ENCODE results near the gene PDE4B. TPM values are rescaled to one million over a fixed set of nuclear protein-coding genes. Genes with fewer than 3 reads are reported as not detected.

The PDE4B gene
- total and polyA plus RNA-seq, 2 of the 13 experiments (the other 11 are each of a cell fraction or from before 2014, with no cell fraction given), result not detected

DNA sequence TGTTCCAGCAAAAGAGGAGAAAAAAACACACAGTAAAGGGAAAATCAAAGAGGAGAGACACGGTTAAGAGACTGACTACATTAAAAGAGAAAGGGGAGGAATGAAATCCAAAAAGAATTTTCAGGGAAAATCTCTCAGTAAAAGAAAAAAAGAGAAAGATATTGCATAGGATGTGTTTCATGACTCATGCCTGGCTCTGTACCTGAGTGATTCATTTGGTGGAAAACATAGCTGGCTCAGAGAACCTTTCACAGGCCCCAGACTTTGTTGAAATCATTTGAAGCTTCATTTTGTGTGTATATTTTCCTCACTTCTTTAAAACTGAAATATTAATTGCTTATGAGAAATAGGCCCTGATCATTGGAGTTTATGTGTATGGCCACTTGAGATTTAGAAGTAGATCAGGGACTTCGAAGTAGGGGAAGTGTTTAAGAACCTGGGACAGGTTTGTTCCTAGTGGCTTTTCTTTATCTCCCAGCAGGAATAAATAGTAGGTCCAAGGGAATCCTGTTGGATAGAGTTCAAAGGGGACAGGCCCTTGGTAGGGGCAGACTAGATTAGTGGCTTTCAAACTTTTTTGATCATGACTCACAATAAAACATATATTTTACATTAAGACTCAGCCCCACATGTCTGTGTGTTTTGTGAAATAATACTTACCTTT lies 502.1 kb downstream of the PDE4B start:
- no peak overlapping the region for H2AFZ ChIP-seq (ENCODE audit: low read length)
- no peak overlapping the region for H3K9ac ChIP-seq (ENCODE audit: insufficient read depth, low read depth, low read length)
- no peak overlapping the region for H3K4me3 ChIP-seq (replicated peaks in 1 of 3; ENCODE audit: insufficient read depth in 1 of 3, low read depth in 2 of 3, low read length in 3 of 3)
- H3K9me3 ChIP-seq (ENCODE audit: low read length), result no peaks in the 10 kb centered on the region
- H3K4me2 ChIP-seq (ENCODE audit: low read depth, low read length), result no peak overlapping the region
- no peaks in the 10 kb centered on the region for H3K27me3 ChIP-seq (ENCODE audit: control insufficient read depth in 1 of 2, insufficient read depth in 2 of 2, low read length in 2 of 2)
- no peaks in the 10 kb centered on the region for H3K79me2 ChIP-seq (ENCODE audit: insufficient read depth, low read length)
- in situ Hi-C loops (cut with HindIII; ENCODE audit: extremely low pct_ligation_motif_present, low pct_unique_long_range_greater_than_20kb) (no loop called here), intact Hi-C loops (cut with micrococcal nuclease; ENCODE audit: unreplicated experiment) (no loop called here)
- CTCF ChIA-PET (ENCODE audit: low intra/inter-chr PET ratio, low total read pairs), result no interaction called here
- no peaks in the 10 kb centered on the region for H3K4me1 ChIP-seq (ENCODE audit: insufficient read depth, low read length)
- DNase-seq (ENCODE audit: low spot score) (no peak), ATAC-seq (no peak), FAIRE-seq (no peak)
- no peaks in the 10 kb centered on the region for H4K20me1 ChIP-seq (ENCODE audit: insufficient read depth, low read length)
- no TSS peak for BruUV-seq (replicated peaks)
- POLR2A ChIA-PET, result no interaction called here
- 8% methylated on average over 2 of the region's 2 CpGs for WGBS (ENCODE audit: low lambda C conversion rate)
- H3K27ac ChIP-seq (ENCODE audit: extremely low read length, insufficient read depth, low read length), result no peak overlapping the region
- H3K36me3 ChIP-seq (replicated peaks in 1 of 2; ENCODE audit: control insufficient read depth in 1 of 2, insufficient read depth in 2 of 2, low read length in 2 of 2), result no peaks in the 10 kb centered on the region
- no peak for TF ChIP-seq TP53 (CRISPR knock-in tag; conservative IDR thresholded peaks at IDR 0.05)
- TF ChIP-seq, protein P1, sequence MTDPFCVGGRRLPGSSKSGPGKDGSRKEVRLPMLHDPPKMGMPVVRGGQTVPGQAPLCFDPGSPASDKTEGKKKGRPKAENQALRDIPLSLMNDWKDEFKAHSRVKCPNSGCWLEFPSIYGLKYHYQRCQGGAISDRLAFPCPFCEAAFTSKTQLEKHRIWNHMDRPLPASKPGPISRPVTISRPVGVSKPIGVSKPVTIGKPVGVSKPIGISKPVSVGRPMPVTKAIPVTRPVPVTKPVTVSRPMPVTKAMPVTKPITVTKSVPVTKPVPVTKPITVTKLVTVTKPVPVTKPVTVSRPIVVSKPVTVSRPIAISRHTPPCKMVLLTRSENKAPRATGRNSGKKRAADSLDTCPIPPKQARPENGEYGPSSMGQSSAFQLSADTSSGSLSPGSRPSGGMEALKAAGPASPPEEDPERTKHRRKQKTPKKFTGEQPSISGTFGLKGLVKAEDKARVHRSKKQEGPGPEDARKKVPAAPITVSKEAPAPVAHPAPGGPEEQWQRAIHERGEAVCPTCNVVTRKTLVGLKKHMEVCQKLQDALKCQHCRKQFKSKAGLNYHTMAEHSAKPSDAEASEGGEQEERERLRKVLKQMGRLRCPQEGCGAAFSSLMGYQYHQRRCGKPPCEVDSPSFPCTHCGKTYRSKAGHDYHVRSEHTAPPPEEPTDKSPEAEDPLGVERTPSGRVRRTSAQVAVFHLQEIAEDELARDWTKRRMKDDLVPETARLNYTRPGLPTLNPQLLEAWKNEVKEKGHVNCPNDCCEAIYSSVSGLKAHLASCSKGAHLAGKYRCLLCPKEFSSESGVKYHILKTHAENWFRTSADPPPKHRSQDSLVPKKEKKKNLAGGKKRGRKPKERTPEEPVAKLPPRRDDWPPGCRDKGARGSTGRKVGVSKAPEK (CRISPR knock-in tag; IDR thresholded peaks at IDR 0.05; ENCODE audit: borderline replicate concordance), result no peak
- no peak for TF ChIP-seq CEBPB (IDR thresholded peaks at IDR 0.05; ENCODE audit: borderline replicate concordance, low read depth, low read length)
- no peak for TF ChIP-seq ZNF749 (CRISPR knock-in tag; IDR thresholded peaks at IDR 0.05; ENCODE audit: borderline replicate concordance)
- TF ChIP-seq, protein P2, sequence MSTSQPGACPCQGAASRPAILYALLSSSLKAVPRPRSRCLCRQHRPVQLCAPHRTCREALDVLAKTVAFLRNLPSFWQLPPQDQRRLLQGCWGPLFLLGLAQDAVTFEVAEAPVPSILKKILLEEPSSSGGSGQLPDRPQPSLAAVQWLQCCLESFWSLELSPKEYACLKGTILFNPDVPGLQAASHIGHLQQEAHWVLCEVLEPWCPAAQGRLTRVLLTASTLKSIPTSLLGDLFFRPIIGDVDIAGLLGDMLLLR (CRISPR knock-in tag; IDR thresholded peaks at IDR 0.05), result no peak
- no peak for TF ChIP-seq SAFB2 (CRISPR knock-in tag; IDR thresholded peaks at IDR 0.05; ENCODE audit: borderline replicate concordance, low read depth)
- TF ChIP-seq, protein P3, sequence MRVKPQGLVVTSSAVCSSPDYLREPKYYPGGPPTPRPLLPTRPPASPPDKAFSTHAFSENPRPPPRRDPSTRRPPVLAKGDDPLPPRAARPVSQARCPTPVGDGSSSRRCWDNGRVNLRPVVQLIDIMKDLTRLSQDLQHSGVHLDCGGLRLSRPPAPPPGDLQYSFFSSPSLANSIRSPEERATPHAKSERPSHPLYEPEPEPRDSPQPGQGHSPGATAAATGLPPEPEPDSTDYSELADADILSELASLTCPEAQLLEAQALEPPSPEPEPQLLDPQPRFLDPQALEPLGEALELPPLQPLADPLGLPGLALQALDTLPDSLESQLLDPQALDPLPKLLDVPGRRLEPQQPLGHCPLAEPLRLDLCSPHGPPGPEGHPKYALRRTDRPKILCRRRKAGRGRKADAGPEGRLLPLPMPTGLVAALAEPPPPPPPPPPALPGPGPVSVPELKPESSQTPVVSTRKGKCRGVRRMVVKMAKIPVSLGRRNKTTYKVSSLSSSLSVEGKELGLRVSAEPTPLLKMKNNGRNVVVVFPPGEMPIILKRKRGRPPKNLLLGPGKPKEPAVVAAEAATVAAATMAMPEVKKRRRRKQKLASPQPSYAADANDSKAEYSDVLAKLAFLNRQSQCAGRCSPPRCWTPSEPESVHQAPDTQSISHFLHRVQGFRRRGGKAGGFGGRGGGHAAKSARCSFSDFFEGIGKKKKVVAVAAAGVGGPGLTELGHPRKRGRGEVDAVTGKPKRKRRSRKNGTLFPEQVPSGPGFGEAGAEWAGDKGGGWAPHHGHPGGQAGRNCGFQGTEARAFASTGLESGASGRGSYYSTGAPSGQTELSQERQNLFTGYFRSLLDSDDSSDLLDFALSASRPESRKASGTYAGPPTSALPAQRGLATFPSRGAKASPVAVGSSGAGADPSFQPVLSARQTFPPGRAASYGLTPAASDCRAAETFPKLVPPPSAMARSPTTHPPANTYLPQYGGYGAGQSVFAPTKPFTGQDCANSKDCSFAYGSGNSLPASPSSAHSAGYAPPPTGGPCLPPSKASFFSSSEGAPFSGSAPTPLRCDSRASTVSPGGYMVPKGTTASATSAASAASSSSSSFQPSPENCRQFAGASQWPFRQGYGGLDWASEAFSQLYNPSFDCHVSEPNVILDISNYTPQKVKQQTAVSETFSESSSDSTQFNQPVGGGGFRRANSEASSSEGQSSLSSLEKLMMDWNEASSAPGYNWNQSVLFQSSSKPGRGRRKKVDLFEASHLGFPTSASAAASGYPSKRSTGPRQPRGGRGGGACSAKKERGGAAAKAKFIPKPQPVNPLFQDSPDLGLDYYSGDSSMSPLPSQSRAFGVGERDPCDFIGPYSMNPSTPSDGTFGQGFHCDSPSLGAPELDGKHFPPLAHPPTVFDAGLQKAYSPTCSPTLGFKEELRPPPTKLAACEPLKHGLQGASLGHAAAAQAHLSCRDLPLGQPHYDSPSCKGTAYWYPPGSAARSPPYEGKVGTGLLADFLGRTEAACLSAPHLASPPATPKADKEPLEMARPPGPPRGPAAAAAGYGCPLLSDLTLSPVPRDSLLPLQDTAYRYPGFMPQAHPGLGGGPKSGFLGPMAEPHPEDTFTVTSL (CRISPR knock-in tag; IDR thresholded peaks at IDR 0.05; ENCODE audit: borderline replicate concordance), result no peak
- no peak for TF ChIP-seq SATB2 (CRISPR knock-in tag; IDR thresholded peaks at IDR 0.05)
- TF ChIP-seq ZNF10 (CRISPR knock-in tag; IDR thresholded peaks at IDR 0.05; ENCODE audit: borderline replicate concordance, low read depth), result no peak
- TF ChIP-seq HDAC2 (CRISPR knock-in tag; IDR thresholded peaks at IDR 0.05), result no peak
- TF ChIP-seq ARID2 (CRISPR knock-in tag; IDR thresholded peaks at IDR 0.05; ENCODE audit: borderline replicate concordance), result no peak
- TF ChIP-seq, protein P4, sequence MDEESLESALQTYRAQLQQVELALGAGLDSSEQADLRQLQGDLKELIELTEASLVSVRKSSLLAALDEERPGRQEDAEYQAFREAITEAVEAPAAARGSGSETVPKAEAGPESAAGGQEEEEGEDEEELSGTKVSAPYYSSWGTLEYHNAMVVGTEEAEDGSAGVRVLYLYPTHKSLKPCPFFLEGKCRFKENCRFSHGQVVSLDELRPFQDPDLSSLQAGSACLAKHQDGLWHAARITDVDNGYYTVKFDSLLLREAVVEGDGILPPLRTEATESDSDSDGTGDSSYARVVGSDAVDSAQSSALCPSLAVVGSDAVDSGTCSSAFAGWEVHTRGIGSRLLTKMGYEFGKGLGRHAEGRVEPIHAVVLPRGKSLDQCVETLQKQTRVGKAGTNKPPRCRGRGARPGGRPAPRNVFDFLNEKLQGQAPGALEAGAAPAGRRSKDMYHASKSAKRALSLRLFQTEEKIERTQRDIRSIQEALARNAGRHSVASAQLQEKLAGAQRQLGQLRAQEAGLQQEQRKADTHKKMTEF (CRISPR knock-in tag; IDR thresholded peaks at IDR 0.05), result no peak
- TF ChIP-seq NFYB (CRISPR knock-in tag; IDR thresholded peaks at IDR 0.05), result no peak

Data from HepG2 (cell line).